GOT3 (cell line): Measurements from ENCODE around the gene PHC2.
A peak's percentile ranks its signal among the peaks of the same experiment; 100 is the strongest.

Experiments used
- DNase-seq: peaks from one replicate; lab custom pipeline; 2025; ENCODE audit warnings: mixed read lengths; lab: John Stamatoyannopoulos, UW

The PHC2 gene

DNA sequence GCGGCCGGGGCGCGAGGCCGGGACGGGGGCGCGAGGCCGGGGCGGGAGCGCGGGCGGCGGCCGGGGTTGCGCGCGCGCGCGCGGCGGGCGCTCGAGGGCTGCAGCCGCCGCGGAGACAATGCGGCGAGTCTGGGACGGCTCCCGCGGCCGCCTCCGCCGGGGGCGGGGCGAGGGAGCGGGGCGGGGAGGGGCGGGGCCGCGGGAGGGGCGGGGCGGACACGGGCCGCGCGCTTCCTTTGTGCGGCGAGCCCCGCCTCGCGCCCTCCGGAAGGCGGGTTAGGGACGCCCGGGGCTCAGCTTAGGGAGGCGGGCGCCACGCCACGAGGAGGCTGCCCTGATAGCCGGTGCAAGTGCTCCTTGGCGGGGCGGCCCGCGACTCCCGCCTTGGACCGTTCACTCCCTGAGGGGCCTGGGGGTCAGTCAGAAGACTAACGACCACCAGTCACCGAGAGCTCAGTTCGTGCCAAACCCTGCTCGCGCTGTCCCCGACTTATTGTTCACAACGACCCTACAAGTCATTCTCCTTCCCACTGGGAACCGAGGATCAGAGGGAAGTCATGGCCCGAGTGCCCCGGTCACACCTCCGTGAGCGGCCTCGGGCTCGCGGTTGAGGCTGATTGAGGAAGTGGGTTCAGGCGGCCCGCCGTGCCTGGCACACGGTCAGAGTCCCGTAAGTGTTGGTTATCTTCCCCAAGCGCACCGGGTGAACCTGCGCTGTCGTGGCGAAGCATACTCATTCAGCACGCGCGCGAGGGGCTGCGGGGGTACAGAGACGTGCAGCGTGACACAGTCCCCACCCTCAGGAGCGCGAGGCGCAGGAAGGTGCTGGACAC, 80.9 kb downstream of the PHC2 start:
- DNase-seq, result peak; percentile 26

DNA sequence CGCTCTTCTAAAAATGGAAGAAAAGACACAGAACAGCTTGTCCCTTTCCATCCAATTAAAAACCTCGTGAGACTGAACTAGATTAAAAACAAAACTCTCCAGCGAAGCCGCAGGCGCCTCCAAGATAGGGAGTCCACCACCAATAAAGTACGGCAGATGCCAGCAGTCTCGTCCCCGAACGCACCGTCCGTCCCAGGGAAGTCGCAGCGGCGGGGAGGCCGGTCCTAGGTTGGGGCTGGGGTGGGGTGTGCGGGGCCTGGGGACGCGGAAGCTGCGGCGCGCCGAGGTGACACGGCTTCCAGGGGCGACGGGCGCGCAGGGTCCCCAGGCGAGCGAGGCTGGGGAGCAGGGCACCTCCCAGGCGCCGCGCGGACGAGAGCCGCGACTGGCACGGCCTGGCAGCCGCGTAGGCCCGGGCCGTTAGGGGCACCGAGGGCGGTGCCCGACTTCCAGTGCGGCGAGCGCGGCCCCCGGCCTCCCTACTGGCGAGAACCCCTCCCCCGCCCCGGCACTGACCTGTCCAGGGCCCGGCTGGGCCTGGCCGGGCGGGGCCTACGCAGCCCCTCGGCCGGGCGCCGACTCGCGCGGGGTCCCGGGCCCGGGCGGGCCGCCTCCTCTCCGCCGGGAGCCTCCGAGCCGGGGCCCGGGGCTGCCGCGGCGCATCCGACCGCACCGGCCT, 81.7 kb downstream of the PHC2 start:
- no peak for DNase-seq

GRCh38 chr1:33348676-33349080, 82.2 kb downstream of the PHC2 start:
- no peak for DNase-seq

- no peak for DNase-seq
These were observed 82.7 kb downstream of the PHC2 start for GRCh38 chr1:33348194-33348593.

GRCh38 chr1:33347650-33347992, 83.3 kb downstream of the PHC2 start:
- no peak for DNase-seq

DNA sequence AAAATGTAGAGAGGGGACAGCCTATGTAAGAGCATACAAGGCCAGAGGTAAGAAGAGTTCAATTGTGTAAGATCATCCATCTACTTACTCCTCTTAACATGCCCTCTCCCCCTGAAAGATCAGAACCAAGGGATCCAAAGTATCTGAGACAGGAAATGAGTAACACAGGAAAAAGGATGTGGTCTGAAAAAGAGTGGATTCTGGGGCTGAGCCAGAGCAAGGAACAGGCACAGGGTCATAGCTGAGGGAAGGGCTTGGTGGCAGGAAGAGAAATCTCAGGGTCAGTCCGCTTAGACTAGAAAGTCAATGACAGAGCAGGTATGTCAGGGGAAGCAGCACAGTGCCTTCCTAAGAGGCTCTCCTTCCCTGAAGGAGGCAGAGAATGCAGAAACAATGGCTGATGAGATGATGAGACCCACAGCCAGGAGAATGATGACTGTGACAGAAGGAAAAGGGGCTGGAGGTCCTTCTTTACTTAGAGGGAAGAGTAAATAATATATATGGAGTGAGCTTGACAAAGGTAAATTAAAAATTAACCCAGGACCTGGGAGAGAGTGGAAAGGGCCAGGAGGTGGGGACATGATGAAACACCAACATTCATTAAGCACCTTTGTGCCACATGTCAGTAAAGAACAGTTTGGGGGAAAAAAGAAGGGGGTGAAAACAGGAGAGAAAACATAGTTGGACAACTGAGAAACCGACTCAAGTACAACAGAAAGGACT, 83.8 kb downstream of the PHC2 start:
- no peak for DNase-seq

- no peak for DNase-seq
These were observed 84.4 kb downstream of the PHC2 start for GRCh38 chr1:33346533-33346926.

DNA sequence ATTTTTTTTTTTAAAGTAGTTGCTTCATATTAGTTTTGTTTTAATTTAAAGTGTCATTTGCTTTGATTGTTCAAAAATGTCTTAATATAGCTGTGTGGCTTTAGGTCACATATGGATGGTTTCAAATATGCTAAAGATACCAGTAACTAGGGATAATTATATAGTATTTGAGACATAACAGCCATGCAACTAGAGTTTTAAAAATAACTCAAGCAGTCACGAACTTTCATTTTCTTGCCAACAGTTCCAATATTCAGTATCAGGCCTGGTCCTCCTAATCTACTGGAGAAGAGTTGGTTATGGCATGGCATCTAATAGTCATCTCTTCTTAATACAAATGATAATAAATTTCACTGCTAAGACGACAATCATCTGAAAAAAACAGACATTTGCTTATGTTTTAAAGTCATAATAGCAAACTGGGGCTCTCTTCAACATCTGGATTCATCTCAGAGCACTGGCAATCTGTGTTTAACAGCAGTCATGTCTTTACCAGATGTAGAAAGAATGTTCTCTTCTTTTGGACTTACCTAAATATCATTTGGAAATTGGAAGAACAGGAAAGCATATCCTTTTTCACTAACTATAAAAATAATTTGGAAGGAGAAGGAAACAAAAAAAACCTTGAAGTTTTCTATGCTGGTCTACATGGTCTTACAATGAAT, 85.9 kb downstream of the PHC2 start:
- no peak for DNase-seq

- DNase-seq, result no peak
These were observed 87.4 kb downstream of the PHC2 start for GRCh38 chr1:33343539-33343938.

DNA sequence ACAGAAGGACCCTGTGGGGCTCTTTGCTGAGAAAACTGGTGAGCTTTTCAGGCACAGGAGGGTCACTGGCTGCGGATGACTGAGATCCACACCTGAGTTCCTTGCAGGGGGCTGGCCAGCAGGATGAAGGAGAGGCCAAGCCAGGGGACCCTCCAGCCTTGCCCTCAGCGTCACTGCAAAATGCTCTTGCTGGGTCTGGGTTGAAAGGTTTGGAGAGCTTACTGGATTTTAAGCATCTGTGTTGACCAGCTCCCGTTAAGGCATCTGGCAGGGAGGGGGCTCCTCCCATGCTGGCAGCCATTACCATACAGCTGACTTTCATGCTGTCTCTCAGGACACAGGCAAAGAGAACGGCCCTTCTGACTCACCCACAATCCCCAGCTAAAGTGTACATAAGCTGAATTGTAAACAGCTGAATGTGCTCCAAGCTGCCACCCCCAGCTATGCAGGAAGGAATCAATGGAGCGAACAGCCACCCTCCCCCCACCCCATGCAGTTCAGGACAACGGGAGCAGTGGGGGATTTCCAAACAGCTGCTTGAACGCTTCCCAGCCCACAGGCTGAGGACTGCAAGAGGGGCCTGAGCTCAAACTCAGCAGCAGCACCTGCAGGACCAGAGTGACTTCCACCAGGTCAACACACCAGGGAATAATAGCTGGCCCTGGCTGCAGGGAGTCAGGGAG, 88.7 kb downstream of the PHC2 start:
- no peak for DNase-seq

GRCh38 chr1:33341190-33341589, 89.7 kb downstream of the PHC2 start:
- DNase-seq, result no peak

DNA sequence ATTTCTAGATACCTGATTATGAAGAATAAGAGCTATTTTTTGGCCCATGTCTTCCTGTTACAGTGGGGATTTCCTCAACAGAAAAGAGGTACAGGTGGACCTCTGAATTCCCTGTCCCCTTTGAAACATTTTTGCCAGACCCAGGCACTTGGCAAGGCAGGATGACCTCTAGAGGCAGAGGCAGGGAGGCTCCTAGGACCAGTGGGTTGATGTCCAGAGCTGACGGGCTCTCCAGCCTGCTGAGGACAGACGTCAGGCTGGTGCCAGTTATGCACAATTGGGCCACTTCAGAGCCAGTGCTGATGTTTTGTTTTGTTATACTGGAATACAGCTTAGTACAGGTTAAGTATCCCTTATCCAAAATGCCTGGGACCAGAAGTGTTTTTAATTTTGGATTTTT, 91.5 kb downstream of the PHC2 start:
- DNase-seq, result no peak

GRCh38 chr1:33338440-33339211, 92.3 kb downstream of the PHC2 start:
- no peak for DNase-seq

- DNase-seq, result no peak
These were observed 92.9 kb downstream of the PHC2 start for GRCh38 chr1:33338048-33338439.

DNA sequence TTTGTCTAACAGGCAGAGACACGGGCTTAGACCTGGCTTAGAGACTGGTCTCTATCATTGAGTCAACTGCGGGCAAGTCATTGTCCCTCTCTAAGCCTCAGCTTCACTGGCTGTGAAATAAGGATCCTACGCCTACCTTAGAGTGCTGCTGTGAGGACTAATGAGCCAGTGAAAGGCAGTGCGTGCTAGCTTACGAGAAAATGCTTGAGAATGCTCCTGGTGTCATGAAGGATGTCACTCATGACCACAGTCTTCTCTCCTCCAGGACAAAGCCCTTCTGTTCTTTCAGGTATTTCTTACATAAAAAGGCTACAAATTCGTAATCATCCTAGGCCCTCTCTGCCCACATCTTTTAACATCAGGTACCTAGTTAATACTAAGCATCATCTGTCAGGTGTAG, 93.5 kb downstream of the PHC2 start:
- DNase-seq, result no peak

- no peak for DNase-seq
These were observed 94.3 kb downstream of the PHC2 start for GRCh38 chr1:33336580-33336979.

- no peak for DNase-seq
These were observed 95.9 kb downstream of the PHC2 start for GRCh38 chr1:33335020-33335419.

- DNase-seq, result no peak
These were observed 96.8 kb downstream of the PHC2 start for GRCh38 chr1:33334081-33334552.

DNA sequence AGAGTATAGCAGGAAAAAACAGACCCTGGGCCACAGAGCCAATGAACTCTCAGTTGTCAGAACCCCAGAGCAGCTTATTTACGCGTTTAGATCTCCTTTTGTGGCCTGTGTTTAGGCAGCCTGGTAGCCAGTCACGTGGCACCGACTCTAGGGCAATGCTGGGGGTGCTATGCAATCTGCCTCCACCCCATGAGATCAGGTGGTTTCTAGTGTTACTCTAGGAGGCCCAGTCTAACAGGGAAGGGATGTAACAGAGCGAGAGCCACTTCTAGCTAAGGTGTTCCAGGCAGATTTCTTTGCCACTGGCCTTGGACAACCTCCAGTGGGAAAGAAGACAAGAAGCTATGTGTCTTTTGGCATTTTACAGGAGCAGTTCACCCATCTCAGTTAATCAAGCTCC, 98.0 kb downstream of the PHC2 start:
- DNase-seq, result no peak

DNA sequence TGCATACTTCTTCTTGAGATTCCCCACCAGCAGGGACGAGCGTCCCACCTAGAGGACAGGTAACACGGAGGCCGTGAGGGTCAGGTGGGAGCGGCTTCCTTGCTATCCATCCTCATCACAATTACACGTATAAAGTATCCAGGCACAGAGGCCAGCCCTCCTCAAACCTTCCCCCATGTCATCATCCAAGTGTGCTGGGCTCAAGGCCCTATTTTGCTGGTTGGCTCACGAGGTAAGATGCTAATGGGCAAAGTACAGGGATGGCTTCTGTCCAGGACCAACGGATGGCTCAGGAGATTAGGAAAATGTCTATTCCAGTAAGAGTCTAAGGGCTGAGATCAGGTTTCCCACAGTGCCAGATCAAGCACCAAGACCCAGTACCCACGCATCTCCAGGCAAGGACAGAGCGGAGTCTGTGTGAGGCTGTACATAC, 98.5 kb downstream of the PHC2 start:
- DNase-seq, result no peak
